Measurements from ENCODE around the gene RAMP3.

The RAMP3 gene

DNA sequence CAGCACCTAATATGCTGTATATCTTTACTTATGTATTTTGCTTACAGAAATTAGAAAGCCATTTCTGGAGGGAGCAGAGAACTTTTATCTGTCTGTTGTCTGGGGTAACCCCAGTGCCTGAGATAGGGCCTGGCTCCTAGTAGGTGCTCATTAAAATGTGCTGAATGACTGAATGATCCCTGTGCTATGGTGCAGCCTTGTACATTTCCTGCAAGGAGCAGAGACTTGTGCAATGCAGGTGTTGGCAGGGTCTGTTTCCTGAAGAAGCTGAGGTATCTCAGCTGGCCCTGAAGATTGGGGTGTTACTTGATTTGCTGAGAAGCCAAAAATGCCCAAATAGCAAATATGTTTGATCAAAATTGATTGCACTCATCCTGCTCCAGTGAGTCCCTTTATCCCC lies 65.5 kb downstream of the RAMP3 start:
- Histone ChIP-seq H3K4ac (ENCODE audit: low read depth, low read length) (no peak overlapping the region), H3K27me3 (ENCODE audit: insufficient read depth, low read length, poor library complexity) (no peaks in the 10 kb centered on the region), H2BK5ac (ENCODE audit: low read length) (no peak overlapping the region), H2AK5ac (ENCODE audit: low read length) (no peak overlapping the region), H3K56ac (ENCODE audit: low read length) (no peak overlapping the region), H3K4me1 (ENCODE audit: control insufficient read depth, low read depth, low read length) (no peaks in the 10 kb centered on the region), H4K5ac (ENCODE audit: low read length) (no peak overlapping the region), H3K9ac (ENCODE audit: low read length) (no peak overlapping the region), H2BK120ac (ENCODE audit: low read depth, low read length) (no peak overlapping the region), H3K23ac (ENCODE audit: low read length) (no peak overlapping the region), H3K36me3 (ENCODE audit: control insufficient read depth, insufficient read depth, low read length) (no peaks in the 10 kb centered on the region), H3K4me2 (ENCODE audit: low read length) (no peak overlapping the region), H4K8ac (ENCODE audit: low read depth, low read length) (no peak overlapping the region), H3K79me2 (ENCODE audit: control insufficient read depth, insufficient read depth, low read length) (no peaks in the 10 kb centered on the region), H3K4me3 (ENCODE audit: low read length) (no peak overlapping the region), H3K18ac (ENCODE audit: low read length) (no peak overlapping the region), H2BK15ac (replicated peaks; ENCODE audit: low read depth) (no peak overlapping the region), H3K79me1 (ENCODE audit: low read length) (no peaks in the 10 kb centered on the region), H3K27ac (ENCODE audit: low read depth, low read length) (no peak overlapping the region)
- DNase-seq: no peak

GRCh38 chr7:45223728-45224630 lies 66.4 kb downstream of the RAMP3 start:
- no peak overlapping the region for H2BK120ac ChIP-seq (ENCODE audit: low read depth, low read length)
- no peak overlapping the region for H3K27ac ChIP-seq (ENCODE audit: low read depth, low read length)
- WGBS (ENCODE audit: extremely low coverage, insufficient coverage, low lambda C conversion rate): no CpG with 5 or more reads among the region's 13 CpGs
- H3K4me2 ChIP-seq (ENCODE audit: low read length): no peak overlapping the region
- DNase-seq: no peak
- no peak overlapping the region for H3K4ac ChIP-seq (ENCODE audit: low read depth, low read length)
- H2BK5ac ChIP-seq (ENCODE audit: low read length): no peak overlapping the region
- no peak overlapping the region for H3K23ac ChIP-seq (ENCODE audit: low read length)
- no peak overlapping the region for H2BK15ac ChIP-seq (replicated peaks; ENCODE audit: low read depth)
- no peaks in the 10 kb centered on the region for H3K27me3 ChIP-seq (ENCODE audit: insufficient read depth, low read length, poor library complexity)
- H4K5ac ChIP-seq (ENCODE audit: low read length): no peak overlapping the region
- no peak overlapping the region for H3K4me3 ChIP-seq (ENCODE audit: low read length)
- H3K36me3 ChIP-seq (ENCODE audit: control insufficient read depth, insufficient read depth, low read length): no peaks in the 10 kb centered on the region
- H3K56ac ChIP-seq (ENCODE audit: low read length): no peak overlapping the region
- H4K8ac ChIP-seq (ENCODE audit: low read depth, low read length): no peak overlapping the region
- no peak overlapping the region for H3K18ac ChIP-seq (ENCODE audit: low read length)
- no peaks in the 10 kb centered on the region for H3K79me1 ChIP-seq (ENCODE audit: low read length)
- no peaks in the 10 kb centered on the region for H3K79me2 ChIP-seq (ENCODE audit: control insufficient read depth, insufficient read depth, low read length)
- H2AK5ac ChIP-seq (ENCODE audit: low read length): no peak overlapping the region
- no peak overlapping the region for H3K9ac ChIP-seq (ENCODE audit: low read length)
- no peaks in the 10 kb centered on the region for H3K4me1 ChIP-seq (ENCODE audit: control insufficient read depth, low read depth, low read length)

DNA sequence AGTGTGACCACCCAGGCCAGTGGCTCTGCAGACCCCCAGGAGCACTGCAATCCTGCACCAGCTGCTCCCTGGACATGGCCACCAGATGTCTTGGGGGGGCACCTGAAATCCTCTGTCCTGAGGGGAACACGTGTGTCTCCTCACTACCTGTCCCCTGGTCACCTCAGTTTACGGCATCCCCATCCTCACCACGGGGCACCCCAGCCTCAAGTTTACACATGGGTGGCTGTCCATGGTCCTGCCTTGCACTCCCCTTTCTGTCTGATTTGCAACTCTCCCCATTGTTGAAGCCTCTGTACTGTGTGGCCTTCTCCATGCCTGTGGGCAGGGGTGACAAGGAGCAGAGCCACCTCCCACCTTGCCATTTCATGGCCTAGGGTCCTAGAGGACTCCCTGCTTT lies 67.2 kb downstream of the RAMP3 start:
- no peak overlapping the region for H3K4me3 ChIP-seq (ENCODE audit: low read length)
- no peak overlapping the region for H3K27ac ChIP-seq (ENCODE audit: low read depth, low read length)
- no peak overlapping the region for H4K5ac ChIP-seq (ENCODE audit: low read length)
- H2BK120ac ChIP-seq (ENCODE audit: low read depth, low read length): no peak overlapping the region
- no peak overlapping the region for H2BK5ac ChIP-seq (ENCODE audit: low read length)
- H2BK15ac ChIP-seq (replicated peaks; ENCODE audit: low read depth): no peak overlapping the region
- H3K36me3 ChIP-seq (ENCODE audit: control insufficient read depth, insufficient read depth, low read length): no peaks in the 10 kb centered on the region
- no peaks in the 10 kb centered on the region for H3K27me3 ChIP-seq (ENCODE audit: insufficient read depth, low read length, poor library complexity)
- no peaks in the 10 kb centered on the region for H3K79me2 ChIP-seq (ENCODE audit: control insufficient read depth, insufficient read depth, low read length)
- no peak overlapping the region for H3K4ac ChIP-seq (ENCODE audit: low read depth, low read length)
- H3K4me2 ChIP-seq (ENCODE audit: low read length): no peak overlapping the region
- no peaks in the 10 kb centered on the region for H3K79me1 ChIP-seq (ENCODE audit: low read length)
- no peaks in the 10 kb centered on the region for H3K4me1 ChIP-seq (ENCODE audit: control insufficient read depth, low read depth, low read length)
- no peak overlapping the region for H4K8ac ChIP-seq (ENCODE audit: low read depth, low read length)
- H2AK5ac ChIP-seq (ENCODE audit: low read length): no peak overlapping the region
- DNase-seq: peak; percentile 33
- no peak overlapping the region for H3K18ac ChIP-seq (ENCODE audit: low read length)
- no peak overlapping the region for H3K56ac ChIP-seq (ENCODE audit: low read length)
- no peak overlapping the region for H3K23ac ChIP-seq (ENCODE audit: low read length)
- no peak overlapping the region for H3K9ac ChIP-seq (ENCODE audit: low read length)
- no CpG with 5 or more reads among the region's 3 CpGs for WGBS (ENCODE audit: extremely low coverage, insufficient coverage, low lambda C conversion rate)

GRCh38 chr7:45225311-45225947 lies 67.8 kb downstream of the RAMP3 start:
- Histone ChIP-seq H3K4ac (ENCODE audit: low read depth, low read length) (no peak overlapping the region), H2BK15ac (replicated peaks; ENCODE audit: low read depth) (no peak overlapping the region), H3K27me3 (ENCODE audit: insufficient read depth, low read length, poor library complexity) (no peaks in the 10 kb centered on the region), H2AK5ac (ENCODE audit: low read length) (no peak overlapping the region), H3K79me2 (ENCODE audit: control insufficient read depth, insufficient read depth, low read length) (no peaks in the 10 kb centered on the region), H3K18ac (ENCODE audit: low read length) (no peak overlapping the region), H4K5ac (ENCODE audit: low read length) (no peak overlapping the region), H3K4me3 (ENCODE audit: low read length) (no peak overlapping the region), H2BK120ac (ENCODE audit: low read depth, low read length) (no peak overlapping the region), H2BK5ac (ENCODE audit: low read length) (no peak overlapping the region), H3K36me3 (ENCODE audit: control insufficient read depth, insufficient read depth, low read length) (no peaks in the 10 kb centered on the region), H3K4me1 (ENCODE audit: control insufficient read depth, low read depth, low read length) (no peaks in the 10 kb centered on the region), H3K9ac (ENCODE audit: low read length) (no peak overlapping the region), H3K79me1 (ENCODE audit: low read length) (no peaks in the 10 kb centered on the region), H3K27ac (ENCODE audit: low read depth, low read length) (no peak overlapping the region), H3K4me2 (ENCODE audit: low read length) (no peak overlapping the region), H3K56ac (ENCODE audit: low read length) (no peak overlapping the region), H3K23ac (ENCODE audit: low read length) (no peak overlapping the region), H4K8ac (ENCODE audit: low read depth, low read length) (no peak overlapping the region)
- no peak for DNase-seq
- WGBS (ENCODE audit: extremely low coverage, insufficient coverage, low lambda C conversion rate): no CpG with 5 or more reads among the region's 9 CpGs

DNA sequence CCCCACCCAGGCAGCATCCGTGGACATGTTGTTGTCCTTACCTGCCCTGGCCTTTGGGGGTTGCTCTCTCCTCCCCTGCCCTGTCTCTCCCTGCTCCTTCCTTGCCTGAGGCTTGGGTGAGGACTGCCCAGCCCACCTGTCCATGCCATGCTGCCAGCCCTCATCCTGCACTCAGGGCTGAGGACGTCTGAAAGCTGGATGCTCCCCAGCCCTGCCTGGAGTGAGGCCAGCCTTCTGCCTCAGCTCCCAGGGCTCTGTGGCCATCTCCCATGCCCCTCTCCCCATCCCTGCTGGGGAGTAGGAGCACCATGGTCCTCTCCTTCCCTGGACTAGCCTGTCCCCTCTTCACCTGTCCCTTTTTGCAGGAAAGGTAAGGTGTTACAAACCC lies 68.4 kb downstream of the RAMP3 start:
- H3K27ac ChIP-seq (ENCODE audit: low read depth, low read length): no peak overlapping the region
- no peak overlapping the region for H2BK5ac ChIP-seq (ENCODE audit: low read length)
- H3K4me3 ChIP-seq (ENCODE audit: low read length): no peak overlapping the region
- H3K18ac ChIP-seq (ENCODE audit: low read length): no peak overlapping the region
- DNase-seq: no peak
- no peak overlapping the region for H2BK15ac ChIP-seq (replicated peaks; ENCODE audit: low read depth)
- no peak overlapping the region for H3K9ac ChIP-seq (ENCODE audit: low read length)
- H2BK120ac ChIP-seq (ENCODE audit: low read depth, low read length): no peak overlapping the region
- no peak overlapping the region for H3K4ac ChIP-seq (ENCODE audit: low read depth, low read length)
- no peak overlapping the region for H3K56ac ChIP-seq (ENCODE audit: low read length)
- no peaks in the 10 kb centered on the region for H3K36me3 ChIP-seq (ENCODE audit: control insufficient read depth, insufficient read depth, low read length)
- H2AK5ac ChIP-seq (ENCODE audit: low read length): no peak overlapping the region
- no peaks in the 10 kb centered on the region for H3K4me1 ChIP-seq (ENCODE audit: control insufficient read depth, low read depth, low read length)
- H3K27me3 ChIP-seq (ENCODE audit: insufficient read depth, low read length, poor library complexity): no peaks in the 10 kb centered on the region
- H3K23ac ChIP-seq (ENCODE audit: low read length): no peak overlapping the region
- no peaks in the 10 kb centered on the region for H3K79me2 ChIP-seq (ENCODE audit: control insufficient read depth, insufficient read depth, low read length)
- H3K79me1 ChIP-seq (ENCODE audit: low read length): no peaks in the 10 kb centered on the region
- H4K8ac ChIP-seq (ENCODE audit: low read depth, low read length): no peak overlapping the region
- no peak overlapping the region for H3K4me2 ChIP-seq (ENCODE audit: low read length)
- H4K5ac ChIP-seq (ENCODE audit: low read length): no peak overlapping the region
- WGBS (ENCODE audit: extremely low coverage, insufficient coverage, low lambda C conversion rate): no CpG with 5 or more reads among the region's 2 CpGs

All from mesendoderm (in vitro differentiated cells).